Bronchial epithelial cell (primary cell): Measurements from ENCODE around the gene STYX. TPM values are rescaled to one million over a fixed set of nuclear protein-coding genes. Genes with fewer than 3 reads are reported as not detected.

Experiments used
- DNase-seq: peaks from one replicate; pipeline ENCODE4 v3.0.0-alpha.2; 2010; ENCODE audit warnings: low read depth
- FAIRE-seq: peaks from 2 replicates; lab custom pipeline; 2011; peaks lifted over from hg19 to GRCh38; lab: Jason Lieb, UNC
- H3K27me3 ChIP-seq: 2 replicates; pipeline ENCODE4 v1.5.1; 2011; ENCODE audit warnings: low read length; ENCODE audit not compliant: control insufficient read depth, insufficient read depth
- H3K36me3 ChIP-seq: 2 replicates; pipeline ENCODE4 v1.5.1; 2011; ENCODE audit warnings: low read length; ENCODE audit not compliant: control insufficient read depth, insufficient read depth
- H3K4me3 ChIP-seq: 2 replicates; pipeline ENCODE4 v1.5.1; 2011; ENCODE audit warnings: mild to moderate bottlenecking, low read depth, low read length, control low read depth
- CTCF ChIP-seq: IDR thresholded peaks from 2 replicates; pipeline ENCODE4 v1.5.1; 2011; ENCODE audit warnings: mild to moderate bottlenecking, moderate library complexity, low read length, control low read depth, inconsistent platforms; ENCODE audit not compliant: insufficient read depth, severe bottlenecking
- total RNA-seq: library from RNA; depleted of rRNA; stranded (reverse); fragments of >200 nt; gene quantifications from 2 replicates; pipeline ENCODE4 v1.2.1, GENCODE V29; 2014

Gene STYX
- total RNA-seq, 1 donor from 2014 or later = 12.6 TPM

GRCh38 chr14:52776816-52777215 lies 46.9 kb downstream of the STYX start:
- Histone ChIP-seq H3K4me3 (no peak overlapping the region), H3K36me3 (peaks cover 5% of the 10 kb centered on the region), H3K27me3 (no peaks in the 10 kb centered on the region)
- no peak for FAIRE-seq
- no peak for DNase-seq
- TF ChIP-seq CTCF = no peak

GRCh38 chr14:52778702-52779101 lies 48.7 kb downstream of the STYX start:
- peaks cover 5% of the 10 kb centered on the region for H3K36me3 ChIP-seq
- DNase-seq (peak; percentile 40), FAIRE-seq (no peak)

GRCh38 chr14:52780893-52781292 lies 50.9 kb downstream of the STYX start:
- H3K27me3 ChIP-seq = no peaks in the 10 kb centered on the region
- no peak overlapping the region for H3K4me3 ChIP-seq
- peaks cover 5% of the 10 kb centered on the region for H3K36me3 ChIP-seq
- TF ChIP-seq CTCF = no peak
- DNase-seq (no peak), FAIRE-seq (no peak)

More at GRCh38 chr14:52778702-52779101, 48.7 kb downstream of the STYX start:
- no peak overlapping the region for H3K4me3 ChIP-seq
- TF ChIP-seq CTCF = no peak
- H3K27me3 ChIP-seq = no peaks in the 10 kb centered on the region

GRCh38 chr14:52781629-52782028 lies 51.7 kb downstream of the STYX start:
- TF ChIP-seq CTCF = no peak
- no peaks in the 10 kb centered on the region for H3K27me3 ChIP-seq
- H3K4me3 ChIP-seq = no peak overlapping the region
- DNase-seq (no peak), FAIRE-seq (no peak)
- H3K36me3 ChIP-seq = peaks cover 5% of the 10 kb centered on the region

GRCh38 chr14:52783206-52783605 lies 53.2 kb downstream of the STYX start:
- FAIRE-seq (no peak), DNase-seq (no peak)
- H3K27me3 ChIP-seq = no peaks in the 10 kb centered on the region
- H3K36me3 ChIP-seq = peaks cover 2% of the 10 kb centered on the region
- H3K4me3 ChIP-seq = no peak overlapping the region
- no peak for TF ChIP-seq CTCF

GRCh38 chr14:52786887-52787286 lies 56.9 kb downstream of the STYX start:
- H3K27me3 ChIP-seq = no peaks in the 10 kb centered on the region
- TF ChIP-seq CTCF = no peak
- H3K4me3 ChIP-seq = no peak overlapping the region
- DNase-seq (no peak), FAIRE-seq (no peak)
- no peaks in the 10 kb centered on the region for H3K36me3 ChIP-seq
